ENCODE data around the gene SLC26A2. TPM values are rescaled to one million over a fixed set of nuclear protein-coding genes. Genes with fewer than 3 reads are reported as not detected.
"Not testable (repeated sequence)": the region's sequence is repeated elsewhere in the genome, so short reads cannot be mapped to it uniquely, and the experiment has no call there.

The SLC26A2 gene
- total RNA-seq, 2 donors from 2014 or later: 940 to 1,067 TPM

DNA sequence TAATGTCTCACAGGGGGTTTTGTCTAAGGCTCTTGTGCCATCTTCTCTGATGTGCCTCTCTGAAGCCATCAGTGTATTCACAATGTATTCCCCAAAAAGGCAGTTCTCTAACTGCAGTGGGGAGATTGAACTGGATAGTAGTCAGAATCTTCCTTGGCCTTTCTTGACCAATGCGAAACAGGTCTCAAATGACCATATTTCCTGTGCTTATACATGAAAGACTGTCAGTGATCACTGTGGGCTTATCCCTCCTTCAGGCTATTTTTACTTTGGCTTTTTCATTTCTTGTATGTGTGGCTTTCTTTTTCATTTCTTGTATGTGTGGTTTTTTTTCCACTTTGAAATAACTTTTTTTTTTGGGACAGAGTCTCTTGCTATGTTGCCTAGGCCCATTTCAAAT is 59.7 kb downstream of the SLC26A2 start:
- no peak for ATAC-seq
- intact Hi-C loops (cut with DNase I, micrococcal nuclease): no loop called here
- no peak for DNase-seq

GRCh38 chr5:150021491-150022157 is 61.1 kb downstream of the SLC26A2 start:
- DNase-seq (no peak), ATAC-seq (no peak)
- intact Hi-C loops (cut with DNase I, micrococcal nuclease): no loop called here

DNA sequence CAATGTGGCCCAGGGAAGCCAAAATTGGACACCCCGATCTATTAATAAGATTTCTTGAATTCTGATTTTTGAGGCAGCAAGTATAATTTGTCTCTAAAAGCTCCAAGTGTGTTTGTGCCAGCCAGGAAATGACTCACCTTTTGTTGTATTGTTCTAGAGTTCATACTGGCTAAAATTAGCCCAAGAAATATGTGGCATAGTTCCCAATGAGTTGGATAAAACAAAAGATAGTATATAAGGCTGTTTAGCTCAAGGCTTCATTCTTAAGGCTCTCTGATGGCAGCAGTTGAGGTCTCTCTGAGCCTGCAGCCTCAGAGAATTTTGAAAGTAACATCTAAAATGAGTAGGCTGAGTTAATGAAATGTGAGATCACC is 61.6 kb downstream of the SLC26A2 start:
- intact Hi-C loops (cut with DNase I, micrococcal nuclease): no loop called here
- ATAC-seq: no peak
- DNase-seq: no peak

- no peak for ATAC-seq
- no peak for DNase-seq
- intact Hi-C loops (cut with DNase I, micrococcal nuclease): no loop called here
Measured at GRCh38 chr5:150022681-150023080, 62.1 kb downstream of the SLC26A2 start.

DNA sequence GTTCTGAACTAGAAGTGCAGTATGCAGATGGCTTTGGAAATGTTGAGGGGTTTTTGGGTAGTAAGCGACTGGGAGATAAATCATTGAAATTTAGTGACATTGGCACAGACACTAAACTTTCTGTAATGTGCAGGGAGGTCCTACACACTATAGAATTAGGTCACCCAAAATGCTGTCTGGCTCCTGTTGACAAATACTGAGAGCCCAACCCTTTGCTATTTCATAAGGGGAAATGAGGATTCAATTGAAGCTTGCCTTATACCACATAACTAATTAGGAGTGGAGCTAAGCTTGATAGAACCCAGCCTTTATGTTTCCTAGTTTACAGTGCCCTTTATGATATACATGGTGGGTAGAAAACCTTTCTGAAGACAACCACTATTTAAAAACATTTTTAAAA is 62.6 kb downstream of the SLC26A2 start:
- DNase-seq (no peak), ATAC-seq (no peak)
- intact Hi-C loops (cut with DNase I, micrococcal nuclease): no loop called here

DNA sequence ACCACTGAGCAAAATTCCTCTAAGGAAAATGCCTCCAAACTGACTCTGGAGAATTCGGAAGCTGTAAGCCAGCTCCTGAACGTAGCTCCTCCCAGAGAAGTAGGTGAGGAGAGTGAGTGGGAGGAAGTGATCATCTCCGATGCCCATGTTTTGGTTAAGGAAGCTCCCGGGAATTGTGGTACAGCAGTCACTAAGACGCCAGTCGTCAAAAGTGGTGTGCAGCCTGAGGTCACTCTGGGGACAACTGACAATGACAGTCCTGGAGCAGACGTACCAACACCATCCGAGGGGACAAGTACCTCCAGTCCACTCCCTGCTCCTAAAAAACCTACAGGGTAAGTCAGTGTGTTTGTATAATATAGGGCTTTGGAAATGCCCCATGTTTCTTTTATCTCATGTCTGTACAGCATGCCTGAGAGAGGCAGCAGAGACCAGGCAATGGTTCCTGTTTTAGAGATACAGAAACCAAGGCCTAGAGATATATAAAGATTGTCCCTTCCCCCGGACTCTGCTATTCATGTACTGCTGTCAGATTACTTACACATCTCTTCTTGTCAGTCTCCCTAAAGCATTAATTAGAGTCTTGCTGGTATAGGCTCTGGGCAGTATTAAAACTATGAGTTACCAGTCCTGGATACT is 63.9 kb downstream of the SLC26A2 start:
- intact Hi-C loops (cut with DNase I, micrococcal nuclease): no loop called here
- ATAC-seq (no peak), DNase-seq (no peak)

DNA sequence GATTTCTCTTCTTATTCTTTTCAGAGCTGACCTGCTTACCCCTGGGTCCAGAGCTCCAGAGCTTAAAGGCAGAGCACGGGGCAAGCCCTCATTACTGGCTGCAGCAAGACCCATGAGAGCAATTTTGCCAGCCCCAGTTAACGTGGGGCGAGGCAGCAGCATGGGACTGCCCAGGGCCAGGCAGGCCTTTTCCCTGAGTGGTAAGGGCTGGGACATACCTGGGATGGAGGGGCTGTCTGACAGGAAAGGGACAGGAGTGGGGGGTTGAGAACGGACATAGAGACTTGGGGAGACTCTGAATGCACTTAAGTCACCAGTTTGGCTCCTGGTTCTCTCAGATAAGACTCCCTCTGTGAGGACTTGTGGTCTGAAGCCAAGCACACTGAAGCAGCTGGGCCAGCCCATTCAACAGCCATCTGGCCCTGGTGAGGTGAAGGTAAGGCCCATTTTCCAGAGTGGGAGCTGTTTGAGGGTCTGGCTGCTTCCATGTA is 66.2 kb downstream of the SLC26A2 start:
- ATAC-seq (no peak), DNase-seq (no peak)
- intact Hi-C loops (cut with DNase I, micrococcal nuclease): no loop called here

- DNase-seq; intact Hi-C loops (cut with DNase I, micrococcal nuclease); ATAC-seq: not testable (repeated sequence)
Measured at GRCh38 chr5:150028047-150028446, 67.5 kb downstream of the SLC26A2 start.

- ATAC-seq (no peak), DNase-seq (no peak)
- intact Hi-C loops (cut with DNase I, micrococcal nuclease): no loop called here
Measured at GRCh38 chr5:150033334-150033733, 72.8 kb downstream of the SLC26A2 start.

GRCh38 chr5:150034662-150035061 is 74.1 kb downstream of the SLC26A2 start:
- intact Hi-C loops (cut with DNase I, micrococcal nuclease): no loop called here
- ATAC-seq (no peak), DNase-seq (no peak)

DNA sequence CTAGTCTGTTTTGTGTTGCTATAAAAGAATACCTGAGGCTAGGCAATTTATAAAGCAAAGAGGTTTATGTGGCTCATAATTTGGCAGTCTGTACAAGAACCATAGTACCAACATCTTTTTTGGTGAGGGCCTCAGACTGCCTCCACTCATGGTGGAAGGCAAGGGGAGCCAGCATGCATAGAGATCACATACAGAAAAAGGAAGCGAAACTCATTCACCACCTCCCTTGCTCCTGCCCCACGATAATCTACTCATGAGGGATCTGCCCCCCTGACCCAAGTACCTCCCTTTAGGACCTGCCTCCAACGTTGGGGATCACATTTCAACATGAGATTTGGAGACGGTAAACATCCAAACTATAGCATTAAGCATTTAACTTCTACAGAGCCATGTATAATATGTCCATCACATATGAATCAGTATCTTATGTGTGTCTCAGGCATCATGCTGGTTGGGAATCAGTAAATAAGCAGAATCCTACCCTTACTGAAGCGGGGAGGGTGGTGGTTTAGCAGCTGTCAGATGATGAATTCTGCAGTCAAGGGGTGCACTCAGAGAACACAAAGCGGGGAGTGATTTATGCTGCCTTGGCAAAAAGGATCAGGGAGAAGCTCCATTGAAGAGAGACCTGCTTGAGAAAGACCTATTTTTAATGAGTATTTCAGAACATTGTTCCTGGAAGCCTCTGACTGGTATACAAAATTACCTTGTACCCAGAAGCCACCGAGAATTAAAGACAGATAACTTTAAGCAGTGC is 74.8 kb downstream of the SLC26A2 start:
- no peak for ATAC-seq
- DNase-seq: no peak
- intact Hi-C loops (cut with DNase I, micrococcal nuclease): no loop called here

DNA sequence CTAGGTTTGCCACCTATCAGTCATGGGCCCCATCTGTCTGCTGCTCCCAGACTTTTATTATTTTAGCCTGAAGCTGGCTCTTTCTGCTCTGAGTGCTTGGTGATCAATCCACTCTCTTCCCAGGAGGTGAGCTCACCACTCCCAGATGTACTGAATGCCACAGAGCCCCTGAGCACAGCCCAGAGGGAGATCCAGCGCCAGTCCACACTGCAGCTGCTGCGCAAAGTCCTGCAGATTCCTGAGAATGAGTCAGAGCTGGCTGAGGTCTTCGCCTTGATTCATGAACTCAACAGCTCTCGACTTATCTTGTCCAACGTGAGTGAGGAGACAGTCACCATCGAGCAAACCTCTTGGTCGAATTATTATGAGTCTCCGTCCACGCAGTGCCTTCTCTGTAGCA is 76.0 kb downstream of the SLC26A2 start:
- ATAC-seq (no peak), DNase-seq (no peak)
- intact Hi-C loops (cut with DNase I, micrococcal nuclease): no loop called here

Other genes with a start within 250 kb of the SLC26A2 start
- 10 to 100 TPM; 25.7 to 60.8 TPM for gene PPARGC1B, start 230.4 kb upstream of the SLC26A2 start, total RNA-seq
- gene PDE6A, start 16.0 kb upstream of the SLC26A2 start, total RNA-seq: 1 to 10 TPM; 4.2 to 4.7 TPM
- gene TIGD6, start 39.9 kb downstream of the SLC26A2 start, total RNA-seq: 1 to 10 TPM; 2.6 to 4.0 TPM
- 10 to 100 TPM; 22.2 to 34.0 TPM for gene HMGXB3, start 40.0 kb downstream of the SLC26A2 start, total RNA-seq
- 10 to 100 TPM in 1 of 2 donors, 1 to 10 TPM in 1; 6.9 to 32.2 TPM for gene CSF1R, start 125.8 kb downstream of the SLC26A2 start, total RNA-seq
- gene PDGFRB, start 195.1 kb downstream of the SLC26A2 start, total RNA-seq: 10 to 100 TPM; 14.2 to 26.0 TPM
- 100 to 1,000 TPM; 323 to 423 TPM for gene CDX1, start 206.0 kb downstream of the SLC26A2 start, total RNA-seq
- gene SLC6A7, start 229.3 kb downstream of the SLC26A2 start, total RNA-seq: 10 to 100 TPM; 13.2 to 30.4 TPM

Measured in left colon (tissue), 2 donors.